GM19438 (cell line): ENCODE data around the gene PARD3B.

ENCODE experiments used
- ATAC-seq: cut with Tn5 transposase; IDR thresholded peaks from one replicate; pipeline ENCODE4 v1.9.1; 2021; ENCODE audit warnings: low read depth; ENCODE audit not compliant: unreplicated experiment

Gene PARD3B

GRCh38 chr2:204544961-204545860, at the start of gene PARD3B:
Gene PARD3B (plus strand): TSS chr2:204545475. CDS start chr2:204546000, 525 bp downstream.
- peak; percentile 77 for ATAC-seq

- no peak for ATAC-seq
Measured at GRCh38 chr2:204496779-204497178, 48.5 kb upstream of the PARD3B start.

GRCh38 chr2:204497855-204498254, 47.4 kb upstream of the PARD3B start:
- no peak for ATAC-seq

- ATAC-seq = no peak
Measured at GRCh38 chr2:204498291-204498690, 47.0 kb upstream of the PARD3B start.

GRCh38 chr2:204503869-204504268, 41.4 kb upstream of the PARD3B start:
- ATAC-seq = no peak

- no peak for ATAC-seq
Measured at GRCh38 chr2:204504594-204504993, 40.7 kb upstream of the PARD3B start.

- no peak for ATAC-seq
Measured at GRCh38 chr2:204505488-204505887, 39.8 kb upstream of the PARD3B start.

- no peak for ATAC-seq
Measured at GRCh38 chr2:204505946-204506345, 39.3 kb upstream of the PARD3B start.

- ATAC-seq = no peak
Measured at GRCh38 chr2:204507636-204508035, 37.6 kb upstream of the PARD3B start.

- ATAC-seq = no peak
Measured at GRCh38 chr2:204510709-204511420, 34.4 kb upstream of the PARD3B start.

- ATAC-seq = no peak
Measured at GRCh38 chr2:204514439-204514838, 30.8 kb upstream of the PARD3B start.

GRCh38 chr2:204515416-204515815, 29.9 kb upstream of the PARD3B start:
- ATAC-seq = no peak

GRCh38 chr2:204517154-204517553, 28.1 kb upstream of the PARD3B start:
- ATAC-seq = no peak

- no peak for ATAC-seq
Measured at GRCh38 chr2:204529795-204530463, 15.3 kb upstream of the PARD3B start.

- ATAC-seq = no peak
Measured at GRCh38 chr2:204530464-204530805, 14.8 kb upstream of the PARD3B start.

- ATAC-seq = no peak
Measured at GRCh38 chr2:204533629-204534370, 11.5 kb upstream of the PARD3B start.

GRCh38 chr2:204535356-204535755, 9.9 kb upstream of the PARD3B start:
- ATAC-seq = no peak

GRCh38 chr2:204535764-204536163, 9.5 kb upstream of the PARD3B start:
- no peak for ATAC-seq

GRCh38 chr2:204538182-204539018, 6.9 kb upstream of the PARD3B start:
- no peak for ATAC-seq

GRCh38 chr2:204539019-204539385, 6.3 kb upstream of the PARD3B start:
- ATAC-seq = no peak
